PC-3 (cell line): Measurements from ENCODE around the gene EHMT2. TPM values are rescaled to one million over a fixed set of nuclear protein-coding genes. Genes with fewer than 3 reads are reported as not detected.

ENCODE experiments used
- ATAC-seq: fragments of 200-7000 bp; cut with Tn5 transposase; 2 replicates; pipeline ENCODE4 v1.9.1; 2020; ENCODE audit warnings: mild to moderate bottlenecking, moderate library complexity
- BruUV-seq: library from RNA; stranded (reverse); fragments of 400-500 nt; replicated peaks from 2 replicates; lab custom pipeline; 2021; lab: Mats Ljungman, UMichigan
- CTCF ChIA-PET: fragments of 300-600 bp; sonication (Branson Sonifier 250); formaldehyde crosslinking; loops from one replicate; lab custom pipeline; 2022; ENCODE audit warnings: antibody characterized with exemption; lab: Charles Lee
- POLR2A ChIA-PET: fragments of 300-600 bp; sonication (Branson Sonifier 250); formaldehyde crosslinking; loops from one replicate; lab custom pipeline; 2022; ENCODE audit warnings: antibody characterized with exemption; ENCODE audit not compliant: unreplicated experiment; lab: Charles Lee
- DNase-seq: peaks from one replicate; pipeline ENCODE4 v3.0.0-alpha.2; 2015
- H2AFZ ChIP-seq: fragments of 300-600 bp; sonication (generic); 2 replicates; pipeline ENCODE4 v1.6.0; 2016; ENCODE audit warnings: antibody characterized with exemption, low read length
- H3F3A ChIP-seq: fragments of 300-600 bp; sonication (generic); one replicate; pipeline ENCODE4 v1.6.0; 2017; ENCODE audit warnings: antibody characterized with exemption, low read length, control low read depth, mild to moderate bottlenecking; ENCODE audit not compliant: unreplicated experiment
- H3K27ac ChIP-seq: fragments of 300-600 bp; sonication (generic); 2 replicates; pipeline ENCODE4 v1.5.1; 2016; ENCODE audit warnings: mild to moderate bottlenecking, low read length
- H3K27me3 ChIP-seq: fragments of 300-600 bp; sonication (generic); 2 replicates; pipeline ENCODE4 v1.6.1; 2016; ENCODE audit warnings: low read length, mixed read lengths
- H3K36me3 ChIP-seq: fragments of 300-600 bp; sonication (generic); 2 replicates; pipeline ENCODE4 v1.6.1; 2016; ENCODE audit warnings: low read depth, mixed run types, low read length, mixed read lengths
- H3K4me1 ChIP-seq: fragments of 300-600 bp; sonication (generic); 2 replicates; pipeline ENCODE4 v1.5.1; 2016; ENCODE audit warnings: low read length; ENCODE audit not compliant: insufficient read depth
- H3K4me2 ChIP-seq: fragments of 300-600 bp; sonication (generic); 2 replicates; pipeline ENCODE4 v1.6.0; 2016; ENCODE audit warnings: low read length
- H3K4me3 ChIP-seq: fragments of 300-600 bp; sonication (generic); 2 replicates; pipeline ENCODE4 v1.5.1; 2016; ENCODE audit warnings: mild to moderate bottlenecking, low read length, mixed read lengths
- H3K79me2 ChIP-seq: fragments of 300-600 bp; sonication (generic); 2 replicates; pipeline ENCODE4 v1.6.1; 2017; ENCODE audit warnings: low read length, mixed read lengths
- H3K9ac ChIP-seq: fragments of 300-600 bp; sonication (generic); 2 replicates; pipeline ENCODE4 v1.6.0; 2016; ENCODE audit warnings: mild to moderate bottlenecking, low read length
- H3K9me2 ChIP-seq: fragments of 300-600 bp; sonication (generic); replicated peaks from 2 replicates; pipeline ENCODE4 v1.6.1; 2016; ENCODE audit warnings: mixed run types, low read length, mixed read lengths
- H3K9me3 ChIP-seq: fragments of 300-600 bp; sonication (generic); 2 replicates; pipeline ENCODE4 v1.6.1; 2016; ENCODE audit warnings: low read length, mixed read lengths
- H4K20me1 ChIP-seq: fragments of 300-600 bp; sonication (generic); 2 replicates; pipeline ENCODE4 v1.6.1; 2016; ENCODE audit warnings: low read length, mixed read lengths
- CTCF ChIP-seq: fragments of 300-600 bp; sonication (generic); conservative IDR thresholded peaks from 2 replicates; pipeline ENCODE4 v1.5.1; 2017; ENCODE audit warnings: antibody characterized with exemption, low read depth, mild to moderate bottlenecking, low read length
- EZH2 ChIP-seq: fragments of 300-600 bp; sonication (generic); IDR thresholded peaks from one replicate; pipeline ENCODE4 v1.6.1; 2017; ENCODE audit warnings: antibody characterized with exemption, mild to moderate bottlenecking, low read length; ENCODE audit not compliant: unreplicated experiment
- EZH2phosphoT487 ChIP-seq: fragments of 300-600 bp; sonication (generic); IDR thresholded peaks from 2 replicates; pipeline ENCODE4 v1.6.1; 2018; ENCODE audit warnings: mild to moderate bottlenecking, antibody characterized with exemption, low read length, borderline replicate concordance
- intact Hi-C: fragments of 100-400 bp; cut with micrococcal nuclease; formaldehyde crosslinking; loops from 2 replicates; pipeline ENCODE4 v1.9.0; 2023
- total RNA-seq: library from RNA; depleted of rRNA; stranded (reverse); fragments of >200 nt; gene quantifications from 2 replicates; pipeline ENCODE4 v1.2.3, GENCODE V29; 2014

Gene EHMT2
- total RNA-seq, 1 experiment from 2014 or later, result 74.5 TPM

GRCh38 chr6:31899215-31899614 lies 1.7 kb upstream of the EHMT2 start:
- H3K36me3 ChIP-seq, result peaks cover 4% of the 10 kb centered on the region; the same call in 1 of the 2 replicates

DNA sequence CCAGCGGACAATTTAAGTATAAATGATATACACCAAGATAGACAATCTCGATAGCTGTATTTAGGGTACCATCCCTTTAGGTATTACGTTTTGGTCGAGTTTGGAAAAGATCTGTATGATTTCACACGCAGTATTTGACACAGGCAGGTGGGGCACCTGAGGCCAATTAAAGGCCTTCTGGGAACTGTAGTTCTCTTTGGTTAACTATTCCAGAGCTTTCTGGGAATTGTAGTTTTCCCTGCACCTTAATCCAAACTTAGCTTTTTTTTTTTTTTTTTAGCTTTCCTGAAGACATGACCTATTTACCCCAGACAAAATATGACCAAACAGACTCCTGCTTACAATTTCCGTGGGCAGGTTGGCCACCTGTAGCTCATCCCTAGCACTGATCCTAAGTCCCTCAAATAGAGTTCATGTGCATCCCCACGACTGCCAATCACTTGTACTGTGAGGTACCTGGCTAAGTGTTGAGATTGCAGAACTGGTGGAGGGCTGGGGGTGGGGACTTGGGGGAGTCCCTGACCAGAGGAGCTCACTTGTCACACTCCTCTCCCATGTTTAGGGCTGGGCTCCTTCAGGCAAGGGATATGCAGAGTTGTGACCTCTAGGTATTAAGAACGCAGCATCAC lies 999 bp upstream of the EHMT2 start:
- Histone ChIP-seq H3K4me3 (peak overlapping the region; percentile 81), H3K27ac (peak overlapping the region; percentile 35), H3K9ac (peak overlapping the region; percentile 81), H3K4me1 (peaks cover 29% of the 10 kb centered on the region), H2AFZ (peak overlapping the region; percentile 76), H3K27me3 (no peaks in the 10 kb centered on the region), H3K79me2 (peaks cover 34% of the 10 kb centered on the region), H3K36me3 (peaks cover 4% of the 10 kb centered on the region; the same call in 1 of the 2 replicates), H3K9me2 (no peaks in the 10 kb centered on the region), H3K4me2 (peak overlapping the region; percentile 92), H3K9me3 (no peaks in the 10 kb centered on the region), H3F3A (peaks cover 1% of the 10 kb centered on the region), H4K20me1 (no peaks in the 10 kb centered on the region)
- ChIA-PET POLR2A (interaction anchor here (0.6 to 0.7 kb wide), 2 partner anchors 246 to 1073 kb away, joined by 7 to 9 read pairs; no protein-coding TSS in a partner anchor), CTCF (no interaction called here)
- ATAC-seq (peak; percentile 22; the same call in 1 of the 2 replicates), DNase-seq (peak; percentile 68)
- intact Hi-C loops, result loop anchor here (5.0 kb wide), 1 partner anchor 36 kb away; the partner anchor contains the start of gene NEU1
- TF ChIP-seq EZH2phosphoT487, result no peak
- TF ChIP-seq CTCF, result 0 out of 2 replicates have a peak, but pooled peaks have one; percentile 24
- TF ChIP-seq EZH2, result no peak
- no TSS peak for BruUV-seq

More at GRCh38 chr6:31899215-31899614, 1.7 kb upstream of the EHMT2 start:
- peaks cover 34% of the 10 kb centered on the region for H3K79me2 ChIP-seq
- H3K9me3 ChIP-seq, result no peaks in the 10 kb centered on the region
- H3K4me2 ChIP-seq, result peak overlapping the region; percentile 92
- no peak for TF ChIP-seq CTCF
- TF ChIP-seq EZH2, result no peak
- no peak for TF ChIP-seq EZH2phosphoT487
- H4K20me1 ChIP-seq, result no peaks in the 10 kb centered on the region
- no peaks in the 10 kb centered on the region for H3K27me3 ChIP-seq
- no peaks in the 10 kb centered on the region for H3F3A ChIP-seq
- H3K9me2 ChIP-seq, result no peaks in the 10 kb centered on the region
- BruUV-seq, result no TSS peak
- ATAC-seq (no peak), DNase-seq (no peak)
- intact Hi-C loops, result loop anchor here (5.0 kb wide), 1 partner anchor 37 kb away; the partner anchor contains the start of gene NEU1
- H3K4me1 ChIP-seq, result peaks cover 28% of the 10 kb centered on the region
- no peak overlapping the region for H3K9ac ChIP-seq
- no peak overlapping the region for H3K27ac ChIP-seq
- CTCF ChIA-PET, result no interaction called here
- no peak overlapping the region for H2AFZ ChIP-seq
- H3K4me3 ChIP-seq, result no peak overlapping the region
- POLR2A ChIA-PET, result no interaction called here
